ENCODE measurements around the gene MRTFB.

- no peak for TF ChIP-seq SUZ12 (IDR thresholded peaks at IDR 0.05)
- TF ChIP-seq LEF1 (IDR thresholded peaks at IDR 0.05; ENCODE audit: borderline replicate concordance): no peak
- TF ChIP-seq TARDBP (IDR thresholded peaks at IDR 0.05): no peak
- no peak for TF ChIP-seq SP1 (IDR thresholded peaks at IDR 0.05)
- TF ChIP-seq BHLHE40 (IDR thresholded peaks at IDR 0.05; ENCODE audit: borderline replicate concordance): no peak
- no peak for TF ChIP-seq ELF4 (IDR thresholded peaks at IDR 0.05)
- no peak for TF ChIP-seq ZNF384 (IDR thresholded peaks at IDR 0.05)
- TF ChIP-seq L3MBTL2 (conservative IDR thresholded peaks at IDR 0.05): no peak
- TF ChIP-seq HDGF (IDR thresholded peaks at IDR 0.05; ENCODE audit: borderline replicate concordance): no peak
- TF ChIP-seq, protein P1, sequence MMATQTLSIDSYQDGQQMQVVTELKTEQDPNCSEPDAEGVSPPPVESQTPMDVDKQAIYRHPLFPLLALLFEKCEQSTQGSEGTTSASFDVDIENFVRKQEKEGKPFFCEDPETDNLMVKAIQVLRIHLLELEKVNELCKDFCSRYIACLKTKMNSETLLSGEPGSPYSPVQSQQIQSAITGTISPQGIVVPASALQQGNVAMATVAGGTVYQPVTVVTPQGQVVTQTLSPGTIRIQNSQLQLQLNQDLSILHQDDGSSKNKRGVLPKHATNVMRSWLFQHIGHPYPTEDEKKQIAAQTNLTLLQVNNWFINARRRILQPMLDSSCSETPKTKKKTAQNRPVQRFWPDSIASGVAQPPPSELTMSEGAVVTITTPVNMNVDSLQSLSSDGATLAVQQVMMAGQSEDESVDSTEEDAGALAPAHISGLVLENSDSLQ (IDR thresholded peaks at IDR 0.05): no peak
- TF ChIP-seq FOXA1 (IDR thresholded peaks at IDR 0.05): no peak
These were observed 144.8 kb downstream of the MRTFB start for GRCh38 chr16:14215941-14216340.

Data from HEK293T (cell line).